HG03108 (cell line): ENCODE data around the gene KLHDC4.
A peak's percentile ranks its signal among the peaks of the same experiment; 100 is the strongest.
"Not testable (repeated sequence)": the region's sequence is repeated elsewhere in the genome, so short reads cannot be mapped to it uniquely, and the experiment has no call there.

ENCODE experiments used
- ATAC-seq: cut with Tn5 transposase; IDR thresholded peaks from one replicate; pipeline ENCODE4 v1.9.1; 2021; ENCODE audit warnings: moderate library complexity; ENCODE audit not compliant: unreplicated experiment

Gene KLHDC4

GRCh38 chr16:87765776-87766484 is at the start of gene KLHDC4:
Gene KLHDC4, minus strand, starts transcription at chr16:87765986. Its CDS starts 96 bp downstream, at chr16:87765890.
- peak; percentile 68 for ATAC-seq

- no peak for ATAC-seq
Observed at GRCh38 chr16:87815567-87815966, 49.8 kb upstream of the KLHDC4 start.

GRCh38 chr16:87812200-87812656 is 46.4 kb upstream of the KLHDC4 start:
- no peak for ATAC-seq

- ATAC-seq, result not testable (repeated sequence)
Observed at GRCh38 chr16:87811454-87811853, 45.7 kb upstream of the KLHDC4 start.

- peak; percentile 42 for ATAC-seq
Observed at GRCh38 chr16:87809150-87809902, 43.5 kb upstream of the KLHDC4 start.

GRCh38 chr16:87808108-87808507 is 42.3 kb upstream of the KLHDC4 start:
- no peak for ATAC-seq

GRCh38 chr16:87806641-87807546 is 41.1 kb upstream of the KLHDC4 start:
- ATAC-seq, result no peak

- no peak for ATAC-seq
Observed at GRCh38 chr16:87806261-87806640, 40.5 kb upstream of the KLHDC4 start.

- ATAC-seq, result no peak
Observed at GRCh38 chr16:87803385-87803784, 37.6 kb upstream of the KLHDC4 start.

GRCh38 chr16:87802670-87803069 is 36.9 kb upstream of the KLHDC4 start:
- no peak for ATAC-seq

- ATAC-seq, result no peak
Observed at GRCh38 chr16:87801679-87802259, 36.0 kb upstream of the KLHDC4 start.

GRCh38 chr16:87800497-87800896 is 34.7 kb upstream of the KLHDC4 start:
- no peak for ATAC-seq

GRCh38 chr16:87795336-87795735 is 29.6 kb upstream of the KLHDC4 start:
- no peak for ATAC-seq

GRCh38 chr16:87794485-87795078 is 28.8 kb upstream of the KLHDC4 start:
- ATAC-seq, result no peak

- no peak for ATAC-seq
Observed at GRCh38 chr16:87792205-87792565, 26.4 kb upstream of the KLHDC4 start.

- no peak for ATAC-seq
Observed at GRCh38 chr16:87791295-87792204, 25.8 kb upstream of the KLHDC4 start.

- ATAC-seq, result no peak
Observed at GRCh38 chr16:87790292-87791100, 24.7 kb upstream of the KLHDC4 start.

- ATAC-seq, result no peak
Observed at GRCh38 chr16:87789437-87790291, 23.9 kb upstream of the KLHDC4 start.
